ENCODE results near the gene TAC3.

Gene TAC3

GRCh38 chr12:57008178-57008577 lies 8.2 kb downstream of the TAC3 start:
- no peak overlapping the region for H3K4me3 ChIP-seq (ENCODE audit: low read length)
- no peaks in the 10 kb centered on the region for H3K9me3 ChIP-seq (ENCODE audit: low read length)
- peaks cover 18% of the 10 kb centered on the region for H3K4me1 ChIP-seq (ENCODE audit: insufficient read depth, low read length)
- H2AFZ ChIP-seq (ENCODE audit: low read depth, low read length) = no peak overlapping the region
- peaks cover 4% of the 10 kb centered on the region for H3K27me3 ChIP-seq (ENCODE audit: insufficient read depth, low read length)
- peaks cover 16% of the 10 kb centered on the region for H3K36me3 ChIP-seq (ENCODE audit: insufficient read depth, low read length)

GRCh38 chr12:57006809-57007475 lies 9.4 kb downstream of the TAC3 start:
- Histone ChIP-seq H3K27me3 (ENCODE audit: insufficient read depth, low read length) (no peaks in the 10 kb centered on the region), H3K4me1 (ENCODE audit: insufficient read depth, low read length) (peaks cover 18% of the 10 kb centered on the region), H3K36me3 (ENCODE audit: insufficient read depth, low read length) (peaks cover 29% of the 10 kb centered on the region), H3K4me3 (ENCODE audit: low read length) (peak overlapping the region; percentile 43), H2AFZ (ENCODE audit: low read depth, low read length) (no peak overlapping the region), H3K9me3 (ENCODE audit: low read length) (no peaks in the 10 kb centered on the region)

- no peaks in the 10 kb centered on the region for H3K27me3 ChIP-seq (ENCODE audit: insufficient read depth, low read length)
- H2AFZ ChIP-seq (ENCODE audit: low read depth, low read length) = peak within 1 kb of the TSS; percentile 80
- no peaks in the 10 kb centered on the region for H3K9me3 ChIP-seq (ENCODE audit: low read length)
- peaks cover 18% of the 10 kb centered on the region for H3K4me1 ChIP-seq (ENCODE audit: insufficient read depth, low read length)
- peaks cover 36% of the 10 kb centered on the region for H3K36me3 ChIP-seq (ENCODE audit: insufficient read depth, low read length)
- peak within 1 kb of the TSS; percentile 97 for H3K4me3 ChIP-seq (ENCODE audit: low read length)
Observed at GRCh38 chr12:57005980-57006808, 10.1 kb downstream of the TAC3 start, which contains the start of gene ZBTB39. TSS of gene ZBTB39 (minus strand) at chr12:57006546. CDS start at chr12:57004917, 1,629 bp downstream.

GRCh38 chr12:57004651-57005050 lies 11.7 kb downstream of the TAC3 start:
- Histone ChIP-seq H2AFZ (ENCODE audit: low read depth, low read length) (no peak overlapping the region), H3K9me3 (ENCODE audit: low read length) (no peaks in the 10 kb centered on the region), H3K4me1 (ENCODE audit: insufficient read depth, low read length) (peaks cover 18% of the 10 kb centered on the region), H3K4me3 (ENCODE audit: low read length) (peak overlapping the region; percentile 97), H3K27me3 (ENCODE audit: insufficient read depth, low read length) (no peaks in the 10 kb centered on the region), H3K36me3 (ENCODE audit: insufficient read depth, low read length) (peaks cover 51% of the 10 kb centered on the region)

GRCh38 chr12:57003395-57003794 lies 12.9 kb downstream of the TAC3 start:
- Histone ChIP-seq H3K4me1 (ENCODE audit: insufficient read depth, low read length) (peaks cover 14% of the 10 kb centered on the region), H3K9me3 (ENCODE audit: low read length) (no peaks in the 10 kb centered on the region), H3K4me3 (ENCODE audit: low read length) (no peak overlapping the region), H3K36me3 (ENCODE audit: insufficient read depth, low read length) (peaks cover 62% of the 10 kb centered on the region), H3K27me3 (ENCODE audit: insufficient read depth, low read length) (no peaks in the 10 kb centered on the region), H2AFZ (ENCODE audit: low read depth, low read length) (no peak overlapping the region)

- Histone ChIP-seq H3K4me3 (ENCODE audit: low read length) (no peak overlapping the region), H2AFZ (ENCODE audit: low read depth, low read length) (no peak overlapping the region), H3K9me3 (ENCODE audit: low read length) (no peaks in the 10 kb centered on the region), H3K27me3 (ENCODE audit: insufficient read depth, low read length) (no peaks in the 10 kb centered on the region), H3K4me1 (ENCODE audit: insufficient read depth, low read length) (peaks cover 12% of the 10 kb centered on the region), H3K36me3 (ENCODE audit: insufficient read depth, low read length) (peaks cover 66% of the 10 kb centered on the region)
Observed at GRCh38 chr12:57001448-57001906, 14.9 kb downstream of the TAC3 start.

- no peak overlapping the region for H3K4me3 ChIP-seq (ENCODE audit: low read length)
- no peaks in the 10 kb centered on the region for H3K27me3 ChIP-seq (ENCODE audit: insufficient read depth, low read length)
- no peaks in the 10 kb centered on the region for H3K9me3 ChIP-seq (ENCODE audit: low read length)
- peaks cover 7% of the 10 kb centered on the region for H3K4me1 ChIP-seq (ENCODE audit: insufficient read depth, low read length)
- H3K36me3 ChIP-seq (ENCODE audit: insufficient read depth, low read length) = peaks cover 72% of the 10 kb centered on the region
- no peak overlapping the region for H2AFZ ChIP-seq (ENCODE audit: low read depth, low read length)
Observed at GRCh38 chr12:57000393-57000792, 15.9 kb downstream of the TAC3 start.

GRCh38 chr12:56999456-56999855 lies 16.9 kb downstream of the TAC3 start:
- Histone ChIP-seq H3K4me3 (ENCODE audit: low read length) (no peak overlapping the region), H3K27me3 (ENCODE audit: insufficient read depth, low read length) (no peaks in the 10 kb centered on the region), H3K36me3 (ENCODE audit: insufficient read depth, low read length) (peaks cover 69% of the 10 kb centered on the region), H3K4me1 (ENCODE audit: insufficient read depth, low read length) (no peaks in the 10 kb centered on the region), H2AFZ (ENCODE audit: low read depth, low read length) (no peak overlapping the region), H3K9me3 (ENCODE audit: low read length) (no peaks in the 10 kb centered on the region)

- Histone ChIP-seq H3K36me3 (ENCODE audit: insufficient read depth, low read length) (peaks cover 65% of the 10 kb centered on the region), H3K27me3 (ENCODE audit: insufficient read depth, low read length) (no peaks in the 10 kb centered on the region), H3K4me1 (ENCODE audit: insufficient read depth, low read length) (no peaks in the 10 kb centered on the region), H2AFZ (ENCODE audit: low read depth, low read length) (no peak overlapping the region), H3K4me3 (ENCODE audit: low read length) (no peak overlapping the region), H3K9me3 (ENCODE audit: low read length) (no peaks in the 10 kb centered on the region)
Observed at GRCh38 chr12:56998981-56999380, 17.3 kb downstream of the TAC3 start.

GRCh38 chr12:56998316-56998715 lies 18.0 kb downstream of the TAC3 start:
- H3K4me3 ChIP-seq (ENCODE audit: low read length) = no peak overlapping the region
- H2AFZ ChIP-seq (ENCODE audit: low read depth, low read length) = no peak overlapping the region
- H3K36me3 ChIP-seq (ENCODE audit: insufficient read depth, low read length) = peaks cover 58% of the 10 kb centered on the region
- H3K27me3 ChIP-seq (ENCODE audit: insufficient read depth, low read length) = no peaks in the 10 kb centered on the region
- H3K9me3 ChIP-seq (ENCODE audit: low read length) = no peaks in the 10 kb centered on the region
- H3K4me1 ChIP-seq (ENCODE audit: insufficient read depth, low read length) = no peaks in the 10 kb centered on the region

- Histone ChIP-seq H3K9me3 (ENCODE audit: low read length) (no peaks in the 10 kb centered on the region), H3K27me3 (ENCODE audit: insufficient read depth, low read length) (no peaks in the 10 kb centered on the region), H3K36me3 (ENCODE audit: insufficient read depth, low read length) (peaks cover 44% of the 10 kb centered on the region), H3K4me3 (ENCODE audit: low read length) (no peak overlapping the region), H3K4me1 (ENCODE audit: insufficient read depth, low read length) (no peaks in the 10 kb centered on the region), H2AFZ (ENCODE audit: low read depth, low read length) (no peak overlapping the region)
Observed at GRCh38 chr12:56996793-56997545, 19.4 kb downstream of the TAC3 start.

GRCh38 chr12:56995930-56996496 lies 20.3 kb downstream of the TAC3 start:
- Histone ChIP-seq H3K27me3 (ENCODE audit: insufficient read depth, low read length) (no peaks in the 10 kb centered on the region), H3K9me3 (ENCODE audit: low read length) (no peaks in the 10 kb centered on the region)

More at GRCh38 chr12:56995930-56996496, 20.3 kb downstream of the TAC3 start:
- no peak overlapping the region for H2AFZ ChIP-seq (ENCODE audit: low read depth, low read length)
- no peaks in the 10 kb centered on the region for H3K4me1 ChIP-seq (ENCODE audit: insufficient read depth, low read length)
- H3K36me3 ChIP-seq (ENCODE audit: insufficient read depth, low read length) = peaks cover 36% of the 10 kb centered on the region
- H3K4me3 ChIP-seq (ENCODE audit: low read length) = no peak overlapping the region
